SK-N-SH (cell line): Measurements from ENCODE around the gene NR2C1.
"Not testable (repeated sequence)": the region's sequence is repeated elsewhere in the genome, so short reads cannot be mapped to it uniquely, and the experiment has no call there.

ENCODE experiments used
- CHD2 ChIP-seq: fragments of 150-350 bp; IDR thresholded peaks from 2 replicates; pipeline ENCODE4 v1.6.1; 2018; ENCODE audit warnings: low read length; ENCODE audit not compliant: partially characterized antibody
- CTCF ChIP-seq: fragments of 200-600 bp; sonication (generic); IDR thresholded peaks from 2 replicates; pipeline ENCODE4 v1.6.1; 2017; ENCODE audit warnings: antibody characterized with exemption, mild to moderate bottlenecking, moderate library complexity
- GABPA ChIP-seq: IDR thresholded peaks from 2 replicates; pipeline ENCODE4 v1.4.0; 2012; ENCODE audit warnings: low read depth, mild to moderate bottlenecking
- IRF3 ChIP-seq: fragments of 150-350 bp; IDR thresholded peaks from 2 replicates; pipeline ENCODE4 v1.6.1; 2016; ENCODE audit warnings: mild to moderate bottlenecking, low read depth, low read length
- MAX ChIP-seq: IDR thresholded peaks from 2 replicates; pipeline ENCODE4 v1.4.0; 2012; ENCODE audit warnings: low read depth
- POLR2AphosphoS5 ChIP-seq: IDR thresholded peaks from 2 replicates; pipeline ENCODE4 v1.6.1; 2012; ENCODE audit warnings: low read depth, low read length
- REST ChIP-seq: IDR thresholded peaks from 2 replicates; pipeline ENCODE4 v1.6.1; 2012; ENCODE audit warnings: mild to moderate bottlenecking, low read depth, low read length, moderate library complexity
- SIN3A ChIP-seq: IDR thresholded peaks from 2 replicates; pipeline ENCODE4 v1.6.1; 2012; ENCODE audit warnings: low read depth, mild to moderate bottlenecking, low read length, moderate library complexity, borderline replicate concordance
- TAF1 ChIP-seq: IDR thresholded peaks from 2 replicates; pipeline ENCODE4 v1.6.1; 2012; ENCODE audit warnings: low read depth, mild to moderate bottlenecking, low read length, moderate library complexity, borderline replicate concordance
- YY1 ChIP-seq: IDR thresholded peaks from 2 replicates; pipeline ENCODE4 v1.4.0; 2012; ENCODE audit warnings: low read depth, mild to moderate bottlenecking
- ZBTB33 ChIP-seq: IDR thresholded peaks from 2 replicates; pipeline ENCODE4 v1.4.0; 2012; ENCODE audit warnings: low read depth, borderline replicate concordance

GRCh38 chr12:95095866-95096265, 22.4 kb upstream of the NR2C1 start:
- TF ChIP-seq CTCF, ZBTB33, MAX, CHD2, TAF1, GABPA, YY1, REST, POLR2AphosphoS5, SIN3A, IRF3: not testable (repeated sequence)
